IMR-90 (cell line): Measurements from ENCODE around the gene SNRNP40. TPM values are rescaled to one million over a fixed set of nuclear protein-coding genes. Genes with fewer than 3 reads are reported as not detected.

Source experiments
- ATAC-seq: fragments of 200-7000 bp; cut with Tn5 transposase; 2 replicates; pipeline ENCODE4 v1.9.1; 2020; ENCODE audit warnings: low read depth, mild to moderate bottlenecking, moderate library complexity
- BruUV-seq: library from RNA; stranded (reverse); fragments of 400-500 nt; replicated peaks from 2 replicates; lab custom pipeline; 2021; lab: Mats Ljungman, UMichigan
- CTCF ChIA-PET: fragments of 300-600 bp; formaldehyde crosslinking; extraction: SDS; loops from one replicate; lab custom pipeline; 2021; ENCODE audit warnings: antibody characterized with exemption; lab: Yijun Ruan, JAX
- POLR2A ChIA-PET: fragments of 300-600 bp; sonication (Branson Sonifier 250); formaldehyde crosslinking; loops from one replicate; lab custom pipeline; 2022; ENCODE audit warnings: antibody characterized with exemption; ENCODE audit not compliant: unreplicated experiment; lab: Charles Lee
- DNase-seq: peaks from one replicate; pipeline ENCODE4 v3.0.0; 2013
- H2AFZ ChIP-seq: replicated peaks from 2 replicates; pipeline ENCODE3; 2013; ENCODE audit warnings: low read length, mild to moderate bottlenecking; ENCODE audit not compliant: poor library complexity
- H2AK5ac ChIP-seq: 2 replicates; pipeline ENCODE4 v1.6.1; 2013; ENCODE audit warnings: low read depth, low read length, inconsistent platforms
- H2AK9ac ChIP-seq: replicated peaks from 2 replicates; pipeline ENCODE3; 2013; ENCODE audit warnings: mild to moderate bottlenecking, low read depth, low read length, moderate library complexity; ENCODE audit not compliant: poor library complexity
- H2BK120ac ChIP-seq: 2 replicates; pipeline ENCODE4 v1.6.1; 2013; ENCODE audit warnings: low read depth, low read length, inconsistent platforms
- H2BK15ac ChIP-seq: 3 replicates; pipeline ENCODE4 v1.6.1; 2013; ENCODE audit warnings: low read depth, low read length, inconsistent platforms
- H2BK20ac ChIP-seq: 2 replicates; pipeline ENCODE4 v1.6.1; 2013; ENCODE audit warnings: low read depth, mild to moderate bottlenecking, inconsistent platforms, low read length, moderate library complexity
- H2BK5ac ChIP-seq: 2 replicates; pipeline ENCODE4 v1.6.1; 2013; ENCODE audit warnings: mild to moderate bottlenecking, low read depth, low read length, inconsistent platforms; ENCODE audit not compliant: poor library complexity, severe bottlenecking
- H3K14ac ChIP-seq: replicated peaks from 2 replicates; pipeline ENCODE4 v1.6.1; 2013; ENCODE audit warnings: low read depth, low read length, inconsistent platforms
- H3K18ac ChIP-seq: 2 replicates; pipeline ENCODE4 v1.6.1; 2013; ENCODE audit warnings: low read depth, low read length, control low read depth
- H3K23ac ChIP-seq: 2 replicates; pipeline ENCODE4 v1.6.1; 2013; ENCODE audit warnings: low read depth, low read length, inconsistent platforms
- H3K27ac ChIP-seq: 2 replicates; pipeline ENCODE4 v1.5.1; 2013; ENCODE audit warnings: mild to moderate bottlenecking, control low read depth, low read length; ENCODE audit not compliant: insufficient read depth
- H3K27me3 ChIP-seq: 2 replicates; pipeline ENCODE4 v1.6.1; 2013; ENCODE audit warnings: low read length; ENCODE audit not compliant: control insufficient read depth, insufficient read depth
- H3K36me3 ChIP-seq: 2 replicates; pipeline ENCODE4 v1.6.1; 2013; ENCODE audit warnings: low read length, mixed read lengths; ENCODE audit not compliant: control insufficient read depth, insufficient read depth
- H3K4ac ChIP-seq: 2 replicates; pipeline ENCODE4 v1.6.1; 2013; ENCODE audit warnings: low read depth, low read length, inconsistent platforms
- H3K4me1 ChIP-seq: 2 replicates; pipeline ENCODE4 v1.6.1; 2013; ENCODE audit warnings: low read length, mixed read lengths; ENCODE audit not compliant: control insufficient read depth, insufficient read depth
- H3K4me2 ChIP-seq: 2 replicates; pipeline ENCODE4 v1.6.1; 2013; ENCODE audit warnings: low read depth, mild to moderate bottlenecking, control low read depth, low read length, moderate library complexity
- H3K4me3 ChIP-seq: 2 replicates; pipeline ENCODE4 v1.5.1; 2013; ENCODE audit warnings: low read depth, mild to moderate bottlenecking, control low read depth, low read length, moderate library complexity; ENCODE audit not compliant: insufficient read depth
- H3K56ac ChIP-seq: 2 replicates; pipeline ENCODE4 v1.6.1; 2013; ENCODE audit warnings: low read length, inconsistent platforms; ENCODE audit not compliant: insufficient read depth; ENCODE audit errors: extremely low read depth
- H3K79me1 ChIP-seq, 2 experiments: 2 replicates each; pipeline ENCODE4 v1.6.1; 2013; ENCODE audit warnings: low read length in 2 of 2, inconsistent platforms in 1 of 2, low read depth in 1 of 2
- H3K9ac ChIP-seq: 2 replicates; pipeline ENCODE4 v1.6.1; 2013; ENCODE audit warnings: low read depth, low read length, control low read depth
- H3K9me1 ChIP-seq: 2 replicates; pipeline ENCODE4 v1.6.1; 2013; ENCODE audit warnings: low read length, inconsistent platforms; ENCODE audit not compliant: insufficient read depth
- H3K9me3 ChIP-seq: 2 replicates; pipeline ENCODE4 v1.6.1; 2013; ENCODE audit warnings: low read length; ENCODE audit not compliant: control insufficient read depth, insufficient read depth
- H4K20me1 ChIP-seq: 2 replicates; pipeline ENCODE4 v1.6.1; 2013; ENCODE audit warnings: low read length, inconsistent platforms; ENCODE audit not compliant: insufficient read depth
- H4K5ac ChIP-seq: 2 replicates; pipeline ENCODE4 v1.6.1; 2013; ENCODE audit warnings: mild to moderate bottlenecking, low read depth, low read length, control low read depth
- H4K8ac ChIP-seq, 2 experiments: 2 replicates each; pipeline ENCODE4 v1.6.1; 2013; ENCODE audit warnings: low read depth in 2 of 2, low read length in 2 of 2, control low read depth in 1 of 2, inconsistent platforms in 1 of 2
- H4K91ac ChIP-seq: 2 replicates; pipeline ENCODE4 v1.6.1; 2013; ENCODE audit warnings: low read depth, low read length, inconsistent platforms; ENCODE audit not compliant: insufficient read depth
- BHLHE40 ChIP-seq: fragments of 150-350 bp; IDR thresholded peaks from 2 replicates; pipeline ENCODE4 v1.6.1; 2016; ENCODE audit warnings: mild to moderate bottlenecking, low read depth, low read length
- CEBPB ChIP-seq: IDR thresholded peaks from 2 replicates; pipeline ENCODE4 v1.6.1; 2012; ENCODE audit warnings: low read depth, low read length, improper control_type of control experiment
- CHD1 ChIP-seq: IDR thresholded peaks from 2 replicates; pipeline ENCODE4 v1.6.1; 2012; ENCODE audit warnings: low read depth, low read length, improper control_type of control experiment
- FOS ChIP-seq: fragments of 150-350 bp; IDR thresholded peaks from 2 replicates; pipeline ENCODE4 v1.6.1; 2016; ENCODE audit warnings: low read depth, low read length
- MAFK ChIP-seq: IDR thresholded peaks from 2 replicates; pipeline ENCODE4 v1.6.1; 2012; ENCODE audit warnings: low read depth, low read length, improper control_type of control experiment
- MAZ ChIP-seq: IDR thresholded peaks from 2 replicates; pipeline ENCODE4 v1.6.1; 2012; ENCODE audit warnings: low read depth, mild to moderate bottlenecking, low read length, improper control_type of control experiment, moderate library complexity, borderline replicate concordance
- MXI1 ChIP-seq: IDR thresholded peaks from 2 replicates; pipeline ENCODE4 v1.6.1; 2012; ENCODE audit warnings: low read depth, mild to moderate bottlenecking, low read length, moderate library complexity, borderline replicate concordance
- NFE2L2 ChIP-seq: fragments of 150-350 bp; IDR thresholded peaks from 2 replicates; pipeline ENCODE4 v1.6.1; 2016; ENCODE audit warnings: low read depth, mild to moderate bottlenecking, low read length
- POLR2A ChIP-seq: IDR thresholded peaks from 2 replicates; pipeline ENCODE4 v1.6.1; 2012; ENCODE audit warnings: mild to moderate bottlenecking, low read depth, low read length
- RAD21 ChIP-seq: IDR thresholded peaks from 2 replicates; pipeline ENCODE4 v1.6.1; 2012; ENCODE audit warnings: low read length, improper control_type of control experiment
- RCOR1 ChIP-seq: IDR thresholded peaks from 2 replicates; pipeline ENCODE4 v1.6.1; 2012; ENCODE audit warnings: mild to moderate bottlenecking, low read length, improper control_type of control experiment; ENCODE audit not compliant: insufficient replicate concordance
- RFX5 ChIP-seq: IDR thresholded peaks from 2 replicates; pipeline ENCODE4 v1.8.0; 2012; ENCODE audit warnings: low read depth, mild to moderate bottlenecking, low read length, moderate library complexity
- SMC3 ChIP-seq: fragments of 150-350 bp; IDR thresholded peaks from 2 replicates; pipeline ENCODE4 v1.6.1; 2016; ENCODE audit warnings: low read depth, mild to moderate bottlenecking, antibody characterized with exemption, low read length, moderate library complexity
- WGBS, 2 experiments: methylation state at CpG; one replicate each; pipeline versions ENCODE4 v1.1.5 to v1.1.7; 2013; ENCODE audit warnings: missing lambda C conversion rate in 2 of 2; ENCODE audit not compliant: insufficient read length in 1 of 2; ENCODE audit errors: extremely low coverage in 2 of 2; 5-methylcytosine and 5-hydroxymethylcytosine counted together
- dilution Hi-C: fragments of 300-500 bp; cut with HindIII; formaldehyde crosslinking; loops from one replicate; pipeline ENCODE4 v1.14.3; 2018; ENCODE audit warnings: low sequenced_read_pairs; ENCODE audit not compliant: unreplicated experiment
- in situ Hi-C: fragments of 300-500 bp; cut with MboI; formaldehyde crosslinking; loops from 3 replicates; pipeline ENCODE4 v1.14.3; 2019; ENCODE audit warnings: low sequenced_read_pairs, inconsistent platforms, mixed read lengths
- intact Hi-C: fragments of 100-400 bp; cut with micrococcal nuclease; formaldehyde crosslinking; loops from 2 replicates; pipeline ENCODE4 v1.10.0; 2022
- polyA plus RNA-seq, 3 experiments: library from polyadenylated mRNA; depleted of rRNA; stranded (reverse); fragments of >200 nt; gene quantifications; 2 replicates each; pipeline ENCODE4 v1.2.3, GENCODE V29; 2012; ENCODE audit warnings: low replicate concordance in 1 of 3
- total RNA-seq: library from RNA; depleted of rRNA; stranded (reverse); fragments of >200 nt; gene quantifications from 2 replicates; pipeline ENCODE4 v1.2.3, GENCODE V29; 2012
- TF ChIP-seq, protein P1 (sequence below): fragments of 150-350 bp; IDR thresholded peaks from 2 replicates; pipeline ENCODE4 v1.6.1; 2017; ENCODE audit warnings: mild to moderate bottlenecking, antibody characterized with exemption, low read length, low read depth
- TF ChIP-seq, protein P2 (sequence below): conservative IDR thresholded peaks from 2 replicates; pipeline ENCODE4 v1.5.1; 2012; ENCODE audit warnings: mild to moderate bottlenecking, low read depth, low read length, improper control_type of control experiment
- TF ChIP-seq, protein P3 (sequence below): fragments of 150-350 bp; IDR thresholded peaks from 2 replicates; pipeline ENCODE4 v1.6.1; 2016; ENCODE audit warnings: low read depth, mild to moderate bottlenecking, low read length, moderate library complexity, borderline replicate concordance

SNRNP40 gene
- total and polyA plus RNA-seq, 2 of the 4 experiments (the other 2 are of a cell fraction) = 52.3 to 178 TPM

DNA sequence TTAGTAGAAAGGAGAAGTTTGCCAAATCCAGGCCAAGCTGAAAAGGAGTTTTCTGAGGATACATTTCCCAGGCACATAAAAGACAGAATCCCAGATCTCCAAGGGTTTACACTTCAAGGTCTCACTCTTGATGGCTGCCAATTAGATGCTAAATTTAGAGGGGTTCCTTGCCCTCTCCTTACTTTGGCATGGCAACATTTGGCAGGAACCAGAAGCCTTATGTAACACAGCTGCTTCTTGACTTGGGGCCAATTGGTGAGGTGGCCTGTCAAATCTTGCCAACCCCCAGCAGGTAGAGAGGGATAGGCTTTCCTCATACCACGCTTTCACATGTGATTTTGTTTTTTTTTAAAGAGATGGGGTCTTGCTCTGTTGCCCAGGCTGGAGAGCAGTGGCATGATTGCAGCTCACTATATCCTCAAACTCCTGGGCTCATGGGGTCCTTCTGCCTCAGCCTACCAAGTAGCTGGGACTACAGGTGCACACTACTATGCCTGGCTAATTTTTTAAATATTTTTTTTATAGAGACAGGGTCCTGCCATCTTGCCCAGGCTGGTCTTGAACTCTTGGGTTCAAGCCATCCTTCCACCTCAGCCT lies 31.7 kb downstream of the SNRNP40 start:
- no peak overlapping the region for H3K4me2 ChIP-seq
- POLR2A ChIA-PET = no interaction called here
- DNase-seq = no peak
- in situ Hi-C loops = no loop called here
- H3K14ac ChIP-seq = no peak overlapping the region
- no peaks in the 10 kb centered on the region for H3K4me1 ChIP-seq
- H3K4ac ChIP-seq = no peak overlapping the region
- no peak overlapping the region for H3K18ac ChIP-seq
- H2BK15ac ChIP-seq = no peak overlapping the region
- no peaks in the 10 kb centered on the region for H3K9me3 ChIP-seq
- no peak overlapping the region for H2AK5ac ChIP-seq
- no peak overlapping the region for H2BK5ac ChIP-seq
- no peak overlapping the region for H3K56ac ChIP-seq
- no peak overlapping the region for H2AK9ac ChIP-seq
- H3K9me1 ChIP-seq = no peaks in the 10 kb centered on the region
- dilution Hi-C loops = no loop called here
- no peaks in the 10 kb centered on the region for H4K20me1 ChIP-seq
- no CpG with 5 or more reads among the region's 1 CpG for WGBS, 2 experiments
- no peak overlapping the region for H4K5ac ChIP-seq
- H2BK20ac ChIP-seq = no peak overlapping the region
- no TSS peak for BruUV-seq
- no peak overlapping the region for H3K9ac ChIP-seq
- no peak overlapping the region for H2BK120ac ChIP-seq
- TF ChIP-seq RFX5 (no peak), MAZ (no peak), SMC3 (no peak), FOS (no peak), NFE2L2 (no peak), MAFK (no peak), CHD1 (no peak), MXI1 (no peak), RAD21 (no peak), RCOR1 (no peak), POLR2A (no peak), CEBPB (no peak), BHLHE40 (no peak)
- TF ChIP-seq, protein P1, sequence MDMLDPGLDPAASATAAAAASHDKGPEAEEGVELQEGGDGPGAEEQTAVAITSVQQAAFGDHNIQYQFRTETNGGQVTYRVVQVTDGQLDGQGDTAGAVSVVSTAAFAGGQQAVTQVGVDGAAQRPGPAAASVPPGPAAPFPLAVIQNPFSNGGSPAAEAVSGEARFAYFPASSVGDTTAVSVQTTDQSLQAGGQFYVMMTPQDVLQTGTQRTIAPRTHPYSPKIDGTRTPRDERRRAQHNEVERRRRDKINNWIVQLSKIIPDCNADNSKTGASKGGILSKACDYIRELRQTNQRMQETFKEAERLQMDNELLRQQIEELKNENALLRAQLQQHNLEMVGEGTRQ = no peak
- TF ChIP-seq, protein P2, sequence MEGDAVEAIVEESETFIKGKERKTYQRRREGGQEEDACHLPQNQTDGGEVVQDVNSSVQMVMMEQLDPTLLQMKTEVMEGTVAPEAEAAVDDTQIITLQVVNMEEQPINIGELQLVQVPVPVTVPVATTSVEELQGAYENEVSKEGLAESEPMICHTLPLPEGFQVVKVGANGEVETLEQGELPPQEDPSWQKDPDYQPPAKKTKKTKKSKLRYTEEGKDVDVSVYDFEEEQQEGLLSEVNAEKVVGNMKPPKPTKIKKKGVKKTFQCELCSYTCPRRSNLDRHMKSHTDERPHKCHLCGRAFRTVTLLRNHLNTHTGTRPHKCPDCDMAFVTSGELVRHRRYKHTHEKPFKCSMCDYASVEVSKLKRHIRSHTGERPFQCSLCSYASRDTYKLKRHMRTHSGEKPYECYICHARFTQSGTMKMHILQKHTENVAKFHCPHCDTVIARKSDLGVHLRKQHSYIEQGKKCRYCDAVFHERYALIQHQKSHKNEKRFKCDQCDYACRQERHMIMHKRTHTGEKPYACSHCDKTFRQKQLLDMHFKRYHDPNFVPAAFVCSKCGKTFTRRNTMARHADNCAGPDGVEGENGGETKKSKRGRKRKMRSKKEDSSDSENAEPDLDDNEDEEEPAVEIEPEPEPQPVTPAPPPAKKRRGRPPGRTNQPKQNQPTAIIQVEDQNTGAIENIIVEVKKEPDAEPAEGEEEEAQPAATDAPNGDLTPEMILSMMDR = no peak
- TF ChIP-seq, protein P3, sequence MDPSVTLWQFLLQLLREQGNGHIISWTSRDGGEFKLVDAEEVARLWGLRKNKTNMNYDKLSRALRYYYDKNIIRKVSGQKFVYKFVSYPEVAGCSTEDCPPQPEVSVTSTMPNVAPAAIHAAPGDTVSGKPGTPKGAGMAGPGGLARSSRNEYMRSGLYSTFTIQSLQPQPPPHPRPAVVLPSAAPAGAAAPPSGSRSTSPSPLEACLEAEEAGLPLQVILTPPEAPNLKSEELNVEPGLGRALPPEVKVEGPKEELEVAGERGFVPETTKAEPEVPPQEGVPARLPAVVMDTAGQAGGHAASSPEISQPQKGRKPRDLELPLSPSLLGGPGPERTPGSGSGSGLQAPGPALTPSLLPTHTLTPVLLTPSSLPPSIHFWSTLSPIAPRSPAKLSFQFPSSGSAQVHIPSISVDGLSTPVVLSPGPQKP = no peak
- ATAC-seq = no peak
- no peaks in the 10 kb centered on the region; a peak in 1 of 4 replicates for H3K79me1 ChIP-seq
- H2AFZ ChIP-seq = no peak overlapping the region
- H3K27me3 ChIP-seq = no peaks in the 10 kb centered on the region
- H4K8ac ChIP-seq = no peak overlapping the region
- CTCF ChIA-PET = interaction anchor here (1.0 kb wide), 1 partner anchor 15 kb away, joined by 5 read pairs; no protein-coding TSS in a partner anchor
- H4K91ac ChIP-seq = no peak overlapping the region
- H3K27ac ChIP-seq = no peak overlapping the region
- H3K4me3 ChIP-seq = no peak overlapping the region
- H3K36me3 ChIP-seq = peaks cover 30% of the 10 kb centered on the region
- intact Hi-C loops = no loop called here
- no peak overlapping the region for H3K23ac ChIP-seq
